ENCODE measurements around the gene RASAL3. TPM values are rescaled to one million over a fixed set of nuclear protein-coding genes. Genes with fewer than 3 reads are reported as not detected.

Gene RASAL3
- total RNA-seq, 4 donors from 2014 or later, result 2.0 to 6.9 (median 3.6) TPM

DNA sequence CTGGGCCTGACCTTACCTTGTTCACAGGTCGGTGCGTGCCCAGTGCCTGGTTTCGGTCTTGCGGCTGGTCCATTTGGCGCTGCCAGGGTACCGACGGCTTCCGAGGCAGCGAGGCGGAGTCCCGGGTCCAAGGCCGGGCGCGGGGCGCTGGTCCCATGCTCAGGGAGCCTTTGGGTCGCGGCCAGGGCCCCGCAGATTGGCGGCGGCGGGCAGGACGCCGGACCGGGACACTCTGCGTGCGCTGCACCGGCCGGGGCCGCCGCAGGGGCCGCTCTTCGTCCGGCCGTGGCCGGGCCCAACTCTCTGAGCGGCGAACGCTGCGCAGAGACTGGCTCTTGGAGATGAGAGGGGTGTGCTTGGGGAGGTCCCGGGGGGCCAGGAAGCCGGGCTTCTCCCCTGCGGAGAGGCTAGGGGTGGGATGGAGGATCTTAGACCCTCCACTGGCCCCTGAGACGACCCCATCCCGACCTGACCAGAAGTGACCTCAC lies 11.2 kb downstream of the RASAL3 start:
- TF ChIP-seq, protein P1, sequence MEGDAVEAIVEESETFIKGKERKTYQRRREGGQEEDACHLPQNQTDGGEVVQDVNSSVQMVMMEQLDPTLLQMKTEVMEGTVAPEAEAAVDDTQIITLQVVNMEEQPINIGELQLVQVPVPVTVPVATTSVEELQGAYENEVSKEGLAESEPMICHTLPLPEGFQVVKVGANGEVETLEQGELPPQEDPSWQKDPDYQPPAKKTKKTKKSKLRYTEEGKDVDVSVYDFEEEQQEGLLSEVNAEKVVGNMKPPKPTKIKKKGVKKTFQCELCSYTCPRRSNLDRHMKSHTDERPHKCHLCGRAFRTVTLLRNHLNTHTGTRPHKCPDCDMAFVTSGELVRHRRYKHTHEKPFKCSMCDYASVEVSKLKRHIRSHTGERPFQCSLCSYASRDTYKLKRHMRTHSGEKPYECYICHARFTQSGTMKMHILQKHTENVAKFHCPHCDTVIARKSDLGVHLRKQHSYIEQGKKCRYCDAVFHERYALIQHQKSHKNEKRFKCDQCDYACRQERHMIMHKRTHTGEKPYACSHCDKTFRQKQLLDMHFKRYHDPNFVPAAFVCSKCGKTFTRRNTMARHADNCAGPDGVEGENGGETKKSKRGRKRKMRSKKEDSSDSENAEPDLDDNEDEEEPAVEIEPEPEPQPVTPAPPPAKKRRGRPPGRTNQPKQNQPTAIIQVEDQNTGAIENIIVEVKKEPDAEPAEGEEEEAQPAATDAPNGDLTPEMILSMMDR (IDR thresholded peaks at IDR 0.05), result no peak
- ATAC-seq (ENCODE audit: low FRiP score), result no peak
- no peak for DNase-seq (ENCODE audit: low spot score)

DNA sequence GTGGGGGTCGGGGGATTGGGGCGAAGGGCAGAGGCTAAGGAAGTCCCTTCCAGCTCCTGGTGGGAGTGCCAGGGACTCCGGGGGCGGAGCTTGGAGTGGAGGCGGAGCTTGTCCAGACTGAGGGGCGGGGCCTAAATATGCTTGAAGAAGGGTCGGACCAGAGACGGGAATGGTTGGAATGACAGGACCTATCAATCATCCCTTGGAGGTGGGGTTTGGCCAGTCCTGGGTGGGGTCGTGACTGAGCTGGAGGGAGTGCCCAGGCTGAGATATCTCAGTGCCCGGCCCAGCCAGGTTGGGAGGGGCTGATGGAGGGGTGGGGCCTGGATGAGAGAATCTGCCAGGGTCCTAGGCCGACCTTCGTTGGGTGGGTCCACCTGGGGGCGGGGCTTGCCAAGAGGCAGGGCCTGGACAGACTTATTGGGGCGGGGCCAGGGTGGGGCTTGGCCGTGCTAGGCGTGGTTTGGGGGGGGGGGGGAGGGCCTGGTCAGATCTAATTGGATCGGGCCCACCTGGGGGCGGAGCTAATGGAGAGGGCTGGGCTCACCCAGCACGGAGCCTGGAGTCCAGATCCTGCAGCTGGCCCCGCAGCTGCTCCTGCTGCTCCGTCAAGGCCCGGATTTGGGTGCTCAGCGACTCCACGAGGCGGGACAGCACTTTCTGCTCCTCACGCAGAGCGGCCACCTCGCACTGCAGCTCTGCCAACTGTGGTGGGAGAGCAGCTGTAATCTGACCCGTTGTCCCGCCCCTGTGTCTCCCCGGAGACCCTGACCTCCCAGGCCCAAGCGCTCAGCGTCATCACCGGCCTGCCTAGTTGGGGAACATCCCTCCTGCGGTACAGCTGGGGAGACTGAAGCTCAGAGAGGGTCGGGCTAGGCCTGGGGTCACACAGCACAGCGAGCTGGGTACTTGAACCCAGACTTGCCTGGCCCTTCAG lies 12.0 kb downstream of the RASAL3 start:
- DNase-seq (ENCODE audit: low spot score) (peak; percentile 71), ATAC-seq (ENCODE audit: low FRiP score) (peak; percentile 56)
- TF ChIP-seq, protein P1 (IDR thresholded peaks at IDR 0.05), result no peak

DNA sequence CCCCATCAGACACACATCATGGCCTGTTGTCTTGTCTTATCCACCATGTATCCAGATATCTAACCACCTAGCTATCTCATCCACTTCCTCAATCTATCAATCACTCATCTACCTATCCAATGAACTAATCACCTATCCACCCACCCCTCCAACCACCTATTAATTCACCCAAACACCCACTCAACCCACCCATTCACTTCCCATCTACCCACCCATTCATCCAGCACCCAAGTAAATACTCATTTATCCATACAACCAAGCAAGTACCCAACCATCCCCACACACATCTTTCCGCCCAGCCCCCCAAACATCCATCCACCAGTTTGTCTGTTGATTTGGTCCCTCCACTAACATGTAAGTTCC lies 13.8 kb downstream of the RASAL3 start:
- DNase-seq (ENCODE audit: low spot score) (no peak), ATAC-seq (ENCODE audit: low FRiP score) (no peak)
- TF ChIP-seq, protein P1 (IDR thresholded peaks at IDR 0.05), result no peak

DNA sequence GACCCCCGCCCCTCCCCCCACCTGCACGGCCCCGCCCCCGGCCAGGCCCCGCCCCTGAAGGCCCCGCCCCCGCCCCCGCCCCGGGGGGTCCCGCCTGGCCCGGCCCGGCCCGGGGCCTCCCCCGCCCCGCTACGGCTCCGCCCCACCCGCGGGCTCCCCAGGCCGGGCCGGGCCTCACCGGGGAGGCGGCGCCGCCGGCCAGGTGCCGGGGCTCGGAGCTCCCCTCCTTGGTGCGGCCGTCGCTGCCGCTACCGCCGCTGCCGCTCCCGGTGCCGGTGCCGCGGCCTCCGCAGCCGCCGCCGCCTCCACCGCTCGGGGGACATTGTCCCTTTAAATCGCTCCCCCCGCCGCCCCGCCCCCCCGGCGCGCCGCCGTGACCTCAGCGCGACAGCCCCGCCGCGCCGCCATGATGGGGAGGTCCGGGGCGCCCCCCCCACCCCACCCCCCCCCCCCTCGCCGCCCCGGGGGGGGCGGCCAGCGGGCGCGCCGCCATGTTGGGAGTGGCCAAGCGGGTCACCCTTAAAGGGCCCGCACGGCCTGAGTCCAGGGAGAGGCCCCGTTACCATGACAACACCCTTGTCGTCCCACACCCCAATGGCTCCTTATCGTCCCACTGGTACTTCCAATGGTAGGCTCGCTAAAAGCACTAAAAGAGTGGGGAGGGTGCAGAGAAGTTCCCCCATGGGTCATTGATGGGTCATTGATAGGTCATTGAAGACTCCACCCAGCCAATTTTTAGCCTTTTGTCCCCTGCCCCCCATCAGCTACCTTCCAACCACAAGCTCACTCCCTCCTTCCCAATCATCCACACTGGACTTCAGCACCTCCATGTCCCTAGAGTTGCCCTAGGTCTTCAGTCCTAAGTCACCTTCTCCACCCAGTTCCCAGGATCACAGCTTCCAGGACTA lies 14.5 kb downstream of the RASAL3 start, which contains the start of gene WIZ:
Gene WIZ, minus strand, starts transcription at position 337 of the 908 bp plus-strand sequence. CDS start 1,649 bp downstream, outside the sequence.
- DNase-seq (ENCODE audit: low spot score) (peak; percentile 61), ATAC-seq (ENCODE audit: low FRiP score) (peak; percentile 45)

DNA sequence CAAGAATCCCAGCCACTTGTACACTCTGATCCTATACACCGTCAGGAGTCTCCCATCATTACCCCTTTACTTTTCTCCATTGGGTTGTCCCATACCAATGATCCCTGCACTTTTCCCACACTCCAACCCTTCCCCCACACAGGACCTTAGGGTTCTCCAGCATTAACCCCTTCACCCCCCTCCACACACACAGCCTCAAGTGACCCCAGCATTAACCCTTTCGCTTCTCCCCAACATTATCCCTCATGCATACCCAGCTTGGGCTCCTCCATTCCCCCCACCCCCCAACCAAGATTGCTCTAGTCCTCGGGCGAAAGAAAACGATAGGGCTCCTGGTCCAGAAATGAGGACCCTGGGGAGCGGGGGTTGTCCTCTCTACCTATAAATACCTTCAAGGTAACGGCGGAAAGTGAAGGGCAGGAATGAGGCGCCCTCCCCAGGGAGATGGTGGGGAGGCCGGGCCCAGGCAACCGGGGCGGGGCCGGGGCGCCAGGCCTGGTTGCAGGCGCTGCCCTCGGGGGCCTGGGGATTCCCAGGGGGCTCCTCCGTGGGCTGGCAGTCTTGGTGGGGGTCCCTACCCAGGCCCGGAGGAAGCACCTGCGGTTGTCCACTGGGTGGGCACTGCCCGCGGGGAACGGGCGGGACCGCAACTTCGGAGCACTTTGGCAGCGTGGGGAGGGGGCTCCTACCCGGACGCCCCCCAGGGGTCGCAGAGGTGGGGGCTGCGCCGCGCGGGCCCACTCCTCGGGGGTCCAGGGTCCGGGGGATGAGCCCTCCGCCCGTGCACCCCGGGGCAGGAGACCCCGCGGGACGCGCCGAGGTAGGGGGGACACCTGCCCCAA lies 15.3 kb downstream of the RASAL3 start:
- TF ChIP-seq, protein P1 (IDR thresholded peaks at IDR 0.05), result no peak
- DNase-seq (ENCODE audit: low spot score), result no peak
- ATAC-seq (ENCODE audit: low FRiP score), result no peak

More for the DNA sequence above, 14.5 kb downstream of the RASAL3 start, which contains the start of gene WIZ:
- TF ChIP-seq, protein P1 (IDR thresholded peaks at IDR 0.05), result no peak
